GM12873 (cell line): ENCODE measurements around the gene DLGAP1.

Experiments used
- TF ChIP-seq, protein P1 (sequence below): IDR thresholded peaks from 2 replicates; pipeline ENCODE4 v1.5.1; 2012; ENCODE audit warnings: low read depth, mild to moderate bottlenecking, moderate library complexity, low read length, control low read depth; ENCODE audit not compliant: insufficient read depth; ENCODE audit errors: missing control alignments

DLGAP1 gene

DNA sequence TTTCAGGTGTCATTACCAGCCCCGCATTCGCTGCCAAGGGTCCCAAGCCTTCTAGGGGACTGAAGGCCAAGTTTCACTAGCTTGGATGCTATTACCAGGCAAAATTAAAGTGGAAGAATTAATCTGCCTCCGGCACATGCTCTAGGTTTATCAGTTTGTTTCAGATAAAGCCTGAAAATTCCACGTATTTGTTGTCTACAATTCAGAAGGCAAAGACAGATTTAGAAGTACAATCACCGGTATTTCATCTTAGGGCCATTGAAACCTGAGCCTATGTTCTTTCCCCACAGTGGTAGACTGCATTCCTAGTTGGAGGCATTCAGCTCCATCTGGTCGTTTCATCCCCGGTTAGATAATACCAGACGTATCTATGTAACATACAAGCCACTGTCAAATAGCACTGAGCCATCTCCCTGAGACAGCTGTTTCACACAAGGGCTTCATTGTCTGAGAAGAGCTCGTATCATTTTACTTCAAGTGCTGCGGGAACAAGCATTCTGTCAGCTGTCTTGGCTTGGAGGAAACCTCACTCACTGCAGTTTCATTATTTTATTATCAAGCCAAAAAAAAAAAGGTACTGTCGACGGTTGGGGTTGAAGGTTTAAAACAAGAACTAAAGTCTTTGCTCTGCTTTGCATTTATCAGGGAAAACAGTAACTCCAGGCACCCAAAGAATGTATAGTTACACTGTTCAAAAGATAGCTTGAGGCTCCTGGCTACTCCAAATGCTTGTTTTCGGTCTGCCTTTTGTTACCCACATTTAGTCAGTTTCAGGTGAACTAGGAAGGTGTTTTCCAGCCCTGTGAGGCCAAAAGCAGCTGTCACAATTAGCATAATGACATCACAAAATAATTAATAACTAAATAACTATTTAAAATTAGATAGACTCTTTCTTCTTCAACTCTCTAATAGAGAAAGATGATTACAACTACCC lies 928.4 kb downstream of the DLGAP1 start:
- TF ChIP-seq, protein P1, sequence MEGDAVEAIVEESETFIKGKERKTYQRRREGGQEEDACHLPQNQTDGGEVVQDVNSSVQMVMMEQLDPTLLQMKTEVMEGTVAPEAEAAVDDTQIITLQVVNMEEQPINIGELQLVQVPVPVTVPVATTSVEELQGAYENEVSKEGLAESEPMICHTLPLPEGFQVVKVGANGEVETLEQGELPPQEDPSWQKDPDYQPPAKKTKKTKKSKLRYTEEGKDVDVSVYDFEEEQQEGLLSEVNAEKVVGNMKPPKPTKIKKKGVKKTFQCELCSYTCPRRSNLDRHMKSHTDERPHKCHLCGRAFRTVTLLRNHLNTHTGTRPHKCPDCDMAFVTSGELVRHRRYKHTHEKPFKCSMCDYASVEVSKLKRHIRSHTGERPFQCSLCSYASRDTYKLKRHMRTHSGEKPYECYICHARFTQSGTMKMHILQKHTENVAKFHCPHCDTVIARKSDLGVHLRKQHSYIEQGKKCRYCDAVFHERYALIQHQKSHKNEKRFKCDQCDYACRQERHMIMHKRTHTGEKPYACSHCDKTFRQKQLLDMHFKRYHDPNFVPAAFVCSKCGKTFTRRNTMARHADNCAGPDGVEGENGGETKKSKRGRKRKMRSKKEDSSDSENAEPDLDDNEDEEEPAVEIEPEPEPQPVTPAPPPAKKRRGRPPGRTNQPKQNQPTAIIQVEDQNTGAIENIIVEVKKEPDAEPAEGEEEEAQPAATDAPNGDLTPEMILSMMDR, result no peak

DNA sequence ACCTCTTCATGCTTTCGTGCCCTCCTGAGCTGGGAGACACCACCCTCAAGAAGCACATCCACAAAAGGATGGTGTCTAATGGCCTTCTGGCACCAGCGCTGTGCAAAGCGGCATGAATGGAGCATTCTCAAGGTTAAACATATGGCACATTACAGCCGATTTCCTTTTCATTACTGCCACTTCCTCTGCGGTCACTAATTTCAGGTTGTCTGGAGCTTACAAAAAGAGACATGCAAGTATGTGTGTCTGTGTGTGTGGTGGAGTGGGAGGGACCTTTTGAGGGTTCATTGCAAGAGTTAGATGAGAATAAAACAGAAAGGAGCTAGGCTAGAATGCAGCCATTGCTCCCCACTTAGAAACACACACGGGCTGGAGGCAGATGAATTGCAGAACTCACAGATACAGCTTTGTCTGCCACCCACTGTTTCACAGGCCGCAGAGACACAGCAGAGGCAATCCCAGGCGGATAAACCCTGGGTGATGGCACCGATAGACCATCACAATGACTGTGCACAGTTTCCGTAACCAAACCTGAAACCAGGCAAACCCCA lies 929.2 kb downstream of the DLGAP1 start:
- TF ChIP-seq, protein P1, result no peak

DNA sequence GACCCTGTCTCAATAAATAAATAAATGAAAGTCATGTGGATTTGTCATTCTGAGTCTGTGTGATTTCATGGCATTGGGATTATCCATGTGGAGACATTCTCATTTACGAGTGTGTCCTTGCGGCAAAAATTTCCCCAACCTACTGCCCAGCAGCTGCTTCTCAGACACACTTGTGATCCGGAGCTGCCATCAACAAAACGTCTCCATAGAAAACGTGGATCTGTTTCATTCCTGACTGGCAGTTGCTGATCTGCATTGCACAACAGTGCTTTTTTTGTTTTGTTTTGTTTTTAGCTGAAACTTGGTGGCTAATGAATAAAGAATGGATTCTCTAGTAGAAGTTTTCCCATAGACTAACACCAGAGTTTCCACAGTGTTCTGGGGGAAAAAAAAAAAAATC lies 930.4 kb downstream of the DLGAP1 start:
- TF ChIP-seq, protein P1, result no peak

DNA sequence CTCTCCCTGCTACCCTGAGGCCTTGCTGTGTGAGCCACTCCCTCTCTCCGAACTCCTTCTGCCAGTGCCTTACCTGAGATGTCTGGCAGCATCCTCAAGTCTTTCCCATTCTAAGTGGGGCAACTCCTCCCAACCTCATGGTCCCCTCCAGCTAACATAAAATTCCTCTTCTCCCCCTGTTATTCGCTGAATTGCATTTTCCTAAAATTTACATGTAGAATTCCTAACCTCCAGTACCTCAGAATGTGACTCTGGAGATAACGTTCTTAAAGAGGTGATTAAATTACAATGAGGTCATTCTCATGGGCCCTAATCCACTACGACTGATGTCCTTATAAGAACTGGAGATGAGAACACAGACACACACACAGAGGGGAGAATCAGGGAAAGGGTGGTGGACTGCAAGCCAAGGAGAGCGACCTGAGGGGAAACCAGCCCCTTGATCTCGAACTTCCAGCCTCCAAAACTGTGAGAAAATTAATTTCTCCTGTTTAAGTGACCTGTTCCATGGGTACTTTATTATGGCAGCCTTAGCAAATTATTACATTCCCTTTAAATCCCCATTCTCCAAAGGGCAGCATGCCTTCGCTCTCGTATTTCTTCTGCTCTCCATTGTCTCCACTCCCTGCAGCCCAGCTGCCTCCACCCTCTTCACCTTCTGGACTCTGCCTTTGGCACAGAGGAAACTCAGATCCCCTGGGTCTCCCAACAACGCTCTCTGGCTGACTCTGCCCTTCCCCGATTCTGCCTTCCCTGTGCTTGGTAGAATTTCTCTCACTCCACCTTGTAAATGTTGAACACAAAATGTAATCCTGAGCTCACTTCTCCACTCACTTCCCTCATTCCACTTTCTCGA lies 934.6 kb downstream of the DLGAP1 start:
- TF ChIP-seq, protein P1, result no peak

DNA sequence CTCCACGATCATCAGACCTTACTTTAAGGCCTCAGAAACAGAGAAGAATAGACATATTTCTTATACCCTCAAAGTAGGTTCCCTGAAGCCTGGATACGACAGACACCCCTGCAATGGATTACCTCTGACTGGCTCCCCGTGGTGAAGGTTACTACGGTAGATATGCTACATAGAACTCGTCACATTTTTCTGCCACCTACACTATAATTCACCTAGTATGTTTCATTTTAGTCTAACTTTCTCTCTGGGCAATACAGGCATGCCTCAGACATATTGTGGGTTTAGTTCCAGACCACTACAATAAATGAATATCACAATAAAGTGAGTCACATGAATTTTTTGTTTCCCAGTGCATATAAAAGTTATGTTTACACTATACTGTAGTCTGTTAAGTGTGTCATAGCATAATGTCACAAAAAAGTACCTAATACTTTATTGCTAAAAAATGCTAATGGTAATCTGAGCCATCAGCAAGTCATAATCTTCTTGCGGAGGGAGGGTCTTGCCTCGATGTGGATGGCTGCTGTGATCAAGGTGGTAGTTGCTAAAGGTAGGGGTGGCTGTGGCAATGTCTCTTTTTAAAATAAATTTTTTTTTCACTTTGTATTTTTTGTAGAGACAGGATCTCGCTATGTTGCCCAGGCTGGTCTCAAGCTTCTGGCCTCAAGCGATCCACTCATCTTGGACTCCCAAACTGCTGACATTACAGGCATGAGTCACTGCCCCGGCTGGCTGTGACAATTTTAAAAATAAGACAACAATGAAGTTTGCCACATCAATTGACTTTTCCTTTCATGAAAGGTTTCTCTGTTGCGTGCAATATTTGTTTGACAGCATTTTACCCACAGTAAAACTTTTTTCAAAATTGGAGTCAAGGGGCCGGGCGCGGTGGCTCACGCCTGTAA lies 940.5 kb downstream of the DLGAP1 start:
- TF ChIP-seq, protein P1, result no peak

DNA sequence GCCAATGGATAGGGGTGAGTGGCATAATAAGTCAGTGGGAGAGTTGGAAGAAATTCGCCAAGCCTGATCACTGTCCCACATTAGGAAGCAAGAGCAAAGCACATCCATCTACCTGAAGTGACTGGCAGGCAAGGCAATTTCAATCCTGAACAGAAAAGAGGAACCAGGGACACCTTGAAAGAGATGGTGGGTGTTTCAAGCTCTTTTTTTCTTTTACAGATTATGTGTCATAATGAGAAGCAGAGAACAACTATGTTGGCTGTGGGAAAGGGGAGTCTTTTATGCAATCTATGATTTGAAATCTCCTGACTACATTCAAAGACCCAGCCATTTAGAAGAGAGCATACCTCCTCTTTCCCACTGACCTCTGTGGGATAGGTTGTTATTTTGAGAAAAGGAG lies 941.6 kb downstream of the DLGAP1 start:
- TF ChIP-seq, protein P1, result no peak
